ENCODE data around the gene TEDC2. TPM values are rescaled to one million over a fixed set of nuclear protein-coding genes. Genes with fewer than 3 reads are reported as not detected.

TEDC2 gene
- total RNA-seq, 4 donors from 2014 or later, result 0.44 to 1.7 (median 0.51) TPM; not detected in 1

DNA sequence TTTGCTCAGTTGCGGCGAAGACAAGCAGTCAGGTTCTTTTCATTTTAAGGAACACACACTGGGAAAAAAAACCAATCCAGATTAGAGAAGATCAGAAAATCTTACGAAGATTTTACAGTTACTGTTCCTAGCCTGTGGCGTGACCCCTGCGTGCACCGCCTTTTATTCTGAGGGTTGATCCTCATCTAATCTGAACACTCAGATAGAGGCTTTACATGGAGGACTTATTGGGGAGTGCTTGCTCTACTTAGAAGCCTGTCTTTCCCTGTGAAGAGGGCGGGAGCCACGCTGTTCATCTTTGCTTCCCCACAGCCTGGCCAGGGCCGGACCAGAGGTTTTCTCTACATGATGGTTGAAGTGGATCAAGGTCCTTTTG is 16.4 kb downstream of the TEDC2 start:
- TF ChIP-seq, protein P1, sequence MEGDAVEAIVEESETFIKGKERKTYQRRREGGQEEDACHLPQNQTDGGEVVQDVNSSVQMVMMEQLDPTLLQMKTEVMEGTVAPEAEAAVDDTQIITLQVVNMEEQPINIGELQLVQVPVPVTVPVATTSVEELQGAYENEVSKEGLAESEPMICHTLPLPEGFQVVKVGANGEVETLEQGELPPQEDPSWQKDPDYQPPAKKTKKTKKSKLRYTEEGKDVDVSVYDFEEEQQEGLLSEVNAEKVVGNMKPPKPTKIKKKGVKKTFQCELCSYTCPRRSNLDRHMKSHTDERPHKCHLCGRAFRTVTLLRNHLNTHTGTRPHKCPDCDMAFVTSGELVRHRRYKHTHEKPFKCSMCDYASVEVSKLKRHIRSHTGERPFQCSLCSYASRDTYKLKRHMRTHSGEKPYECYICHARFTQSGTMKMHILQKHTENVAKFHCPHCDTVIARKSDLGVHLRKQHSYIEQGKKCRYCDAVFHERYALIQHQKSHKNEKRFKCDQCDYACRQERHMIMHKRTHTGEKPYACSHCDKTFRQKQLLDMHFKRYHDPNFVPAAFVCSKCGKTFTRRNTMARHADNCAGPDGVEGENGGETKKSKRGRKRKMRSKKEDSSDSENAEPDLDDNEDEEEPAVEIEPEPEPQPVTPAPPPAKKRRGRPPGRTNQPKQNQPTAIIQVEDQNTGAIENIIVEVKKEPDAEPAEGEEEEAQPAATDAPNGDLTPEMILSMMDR (IDR thresholded peaks at IDR 0.05; ENCODE audit: low read depth), result no peak

DNA sequence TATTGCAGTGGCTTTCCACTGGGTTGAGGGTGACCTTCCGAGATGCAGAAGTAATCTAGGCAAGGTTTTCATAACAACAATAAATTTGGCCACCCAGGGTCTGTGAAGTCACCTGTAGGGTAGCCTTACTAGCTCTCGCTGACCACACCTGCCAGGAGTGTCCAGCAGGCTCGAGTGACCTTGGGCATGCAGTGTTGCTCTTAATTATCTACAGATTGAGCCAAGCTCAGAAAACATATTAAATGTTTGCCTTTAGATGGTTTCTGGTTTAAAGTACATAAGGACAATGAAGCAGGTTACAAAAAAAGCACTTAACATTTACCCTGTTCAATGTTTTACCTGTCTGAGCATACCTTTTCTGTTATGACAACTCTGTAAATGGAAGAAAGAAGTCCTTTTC is 16.8 kb downstream of the TEDC2 start:
- TF ChIP-seq, protein P1 (IDR thresholded peaks at IDR 0.05; ENCODE audit: low read depth), result no peak

DNA sequence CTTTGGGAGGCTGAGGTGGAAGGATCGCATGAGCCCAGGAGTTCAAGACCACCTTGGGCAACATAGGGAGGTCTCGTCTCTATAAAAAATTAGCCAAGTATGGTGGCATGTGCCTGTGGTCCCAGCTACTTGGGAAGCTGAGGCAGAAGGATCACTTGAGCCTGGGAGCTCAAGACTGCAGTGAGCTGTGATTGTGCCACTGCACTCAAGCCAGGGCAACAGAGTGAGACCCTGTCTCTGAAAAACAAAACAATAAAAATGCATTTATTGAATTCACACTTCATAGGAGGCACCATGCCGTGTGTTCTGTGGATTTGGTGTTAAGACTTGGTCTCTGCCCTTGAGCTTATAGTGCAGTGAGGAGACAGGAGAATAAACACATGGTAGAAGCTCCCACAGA is 17.4 kb downstream of the TEDC2 start:
- TF ChIP-seq, protein P1 (IDR thresholded peaks at IDR 0.05; ENCODE audit: low read depth), result no peak

DNA sequence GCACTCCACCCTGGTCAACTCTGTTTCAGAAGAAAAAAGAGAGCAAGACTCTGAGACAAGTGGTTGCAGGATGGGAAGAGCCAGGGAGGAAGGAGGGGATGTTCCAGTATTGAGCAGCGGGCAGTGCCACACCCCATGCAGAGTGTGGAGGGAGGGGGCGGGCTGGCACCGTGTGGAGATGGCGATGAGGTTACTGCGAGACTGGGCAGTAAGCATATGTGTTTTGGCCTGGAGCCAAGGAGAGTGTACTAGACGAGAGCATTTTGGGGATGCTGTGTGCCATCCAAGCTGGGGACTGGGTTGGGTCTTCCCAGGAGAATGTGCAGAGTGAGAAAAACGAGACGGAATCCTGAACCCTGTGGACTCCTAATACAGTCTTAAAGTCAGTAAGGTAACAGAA is 18.4 kb downstream of the TEDC2 start:
- TF ChIP-seq, protein P1 (IDR thresholded peaks at IDR 0.05; ENCODE audit: low read depth), result no peak

DNA sequence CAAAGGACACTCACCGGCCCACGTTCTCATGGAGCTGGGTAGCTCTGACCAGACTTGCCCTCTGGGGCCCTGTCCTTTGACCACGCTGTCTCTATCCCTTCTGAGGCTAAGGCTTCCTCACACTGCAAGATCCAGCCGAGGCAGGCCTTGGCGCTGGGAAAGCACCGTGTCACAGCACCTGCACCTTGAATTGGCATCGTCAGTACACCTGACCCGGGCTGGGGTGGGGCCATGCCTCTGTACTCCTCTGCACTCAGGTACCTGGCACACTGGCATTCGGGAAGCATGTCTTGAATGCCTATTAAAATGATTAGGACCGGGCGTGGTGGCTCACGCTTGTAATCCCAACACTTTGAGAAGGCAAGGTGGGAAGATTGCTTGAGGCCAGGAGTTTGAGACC is 21.0 kb downstream of the TEDC2 start:
- TF ChIP-seq, protein P1 (IDR thresholded peaks at IDR 0.05; ENCODE audit: low read depth), result no peak

DNA sequence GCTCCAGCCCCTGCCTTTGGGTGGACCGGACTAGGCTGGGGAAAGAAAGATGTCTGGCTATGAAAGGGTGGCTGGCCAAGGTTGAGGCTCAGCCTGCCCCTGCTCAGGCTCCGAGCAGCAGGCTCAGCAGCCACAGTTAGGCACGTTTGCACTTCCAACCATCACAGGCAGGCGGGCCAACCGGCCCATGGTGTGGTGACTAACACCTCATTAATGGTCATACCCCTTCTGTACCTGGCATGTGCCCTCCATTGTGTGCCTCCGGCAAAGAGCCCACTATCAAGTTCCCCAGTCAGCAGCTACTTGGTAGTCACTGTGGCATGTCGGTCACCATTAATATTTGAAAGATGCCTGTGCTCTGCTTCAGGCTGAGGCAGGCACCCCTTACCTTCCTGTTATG is 21.8 kb downstream of the TEDC2 start:
- TF ChIP-seq, protein P1 (IDR thresholded peaks at IDR 0.05; ENCODE audit: low read depth), result no peak

DNA sequence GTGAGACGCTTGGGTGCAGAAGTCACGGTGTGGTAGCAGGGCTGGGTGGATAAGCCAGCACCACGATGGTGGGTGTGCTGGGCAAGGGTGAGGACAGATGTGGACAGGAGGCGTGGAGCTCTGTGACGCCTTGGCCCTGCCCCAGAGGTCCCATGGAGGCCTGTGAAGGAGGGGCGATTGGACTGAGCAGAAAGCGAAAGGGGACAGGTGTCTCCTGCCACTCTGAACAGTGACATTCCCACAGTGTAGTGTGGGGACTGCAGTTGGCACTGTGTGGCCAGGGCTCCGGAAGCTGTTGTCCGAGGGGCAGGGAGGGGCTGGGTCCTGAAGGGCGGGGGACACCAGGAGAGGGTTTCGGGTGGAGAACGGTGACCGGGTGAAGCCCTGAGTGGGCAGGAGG is 22.3 kb downstream of the TEDC2 start:
- TF ChIP-seq, protein P1 (IDR thresholded peaks at IDR 0.05; ENCODE audit: low read depth), result no peak
